T-helper 22 cell (primary cell): ENCODE data around the gene SLC29A4.
"Not testable (repeated sequence)": the region's sequence is repeated elsewhere in the genome, so short reads cannot be mapped to it uniquely, and the experiment has no call there.

Experiments
- DNase-seq: peaks from one replicate; pipeline ENCODE4 v3.0.0-alpha.2; 2020; ENCODE audit warnings: low read depth

Gene SLC29A4

GRCh38 chr7:5274985-5275431 is 7.7 kb upstream of the SLC29A4 start:
- not testable (repeated sequence) for DNase-seq

GRCh38 chr7:5275510-5275909 is 7.2 kb upstream of the SLC29A4 start:
- DNase-seq: not testable (repeated sequence)

DNA sequence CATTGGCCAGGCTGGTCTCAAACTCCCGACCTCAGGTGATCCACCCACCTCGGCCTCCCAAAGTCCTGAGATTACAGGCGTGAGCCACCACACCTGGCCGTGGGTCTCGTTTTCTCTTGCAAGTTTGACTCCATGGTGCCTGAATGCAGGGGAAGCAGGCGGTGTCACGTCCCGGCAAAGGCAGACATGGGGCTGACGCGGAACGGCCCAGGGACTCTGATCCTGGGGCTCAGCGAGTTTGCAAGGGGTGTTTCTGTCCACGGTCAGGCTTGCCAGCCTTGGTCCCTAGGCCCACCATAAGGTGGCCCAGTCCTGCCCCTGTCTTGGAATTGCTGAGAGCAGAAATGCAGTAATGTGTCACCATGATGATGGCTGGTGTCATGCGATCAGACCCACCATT is 6.6 kb upstream of the SLC29A4 start:
- DNase-seq: not testable (repeated sequence)

DNA sequence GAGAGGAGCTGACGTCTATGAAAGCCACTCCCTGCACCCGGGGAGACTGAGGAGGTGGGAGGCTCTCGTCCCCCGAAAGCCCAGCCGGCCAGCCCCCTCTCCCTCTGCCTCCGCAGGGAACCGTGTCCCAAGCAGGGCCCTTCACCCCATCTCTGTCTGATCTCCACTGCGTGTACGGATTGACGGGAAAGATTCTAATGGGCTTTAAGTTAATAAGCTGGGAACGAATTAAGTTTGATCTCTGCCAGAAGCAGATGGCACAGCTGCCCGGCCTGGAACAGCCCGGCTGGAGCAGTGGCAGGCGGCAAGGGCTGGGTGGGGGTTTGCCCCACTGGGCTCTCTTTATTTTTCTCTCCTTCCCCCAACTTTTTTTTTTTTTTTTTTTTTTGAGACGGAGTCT is 6.1 kb upstream of the SLC29A4 start:
- DNase-seq: no peak

GRCh38 chr7:5278766-5279165 is 4.0 kb upstream of the SLC29A4 start:
- DNase-seq: no peak

DNA sequence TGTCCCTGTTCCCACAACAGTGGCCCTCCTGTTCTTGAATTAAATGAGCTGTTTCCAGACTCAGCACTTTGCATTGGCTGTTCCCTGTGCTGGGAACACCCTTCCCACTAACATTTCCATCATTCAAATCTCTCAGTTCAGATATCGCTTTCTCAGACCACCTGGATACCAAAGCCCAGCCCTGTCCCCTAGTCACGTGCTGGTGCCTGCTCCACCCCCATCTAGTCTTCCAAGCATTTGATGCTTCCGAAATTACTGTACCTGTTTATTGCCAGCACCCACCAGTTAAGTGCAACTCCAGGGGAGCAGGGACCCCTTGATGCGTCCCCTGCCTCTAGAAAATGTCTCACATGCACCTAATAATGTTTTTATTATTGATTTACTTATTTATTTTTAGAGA is 3.0 kb upstream of the SLC29A4 start:
- DNase-seq: no peak

GRCh38 chr7:5281598-5282500 is 894 bp upstream of the SLC29A4 start:
- DNase-seq: not testable (repeated sequence)

DNA sequence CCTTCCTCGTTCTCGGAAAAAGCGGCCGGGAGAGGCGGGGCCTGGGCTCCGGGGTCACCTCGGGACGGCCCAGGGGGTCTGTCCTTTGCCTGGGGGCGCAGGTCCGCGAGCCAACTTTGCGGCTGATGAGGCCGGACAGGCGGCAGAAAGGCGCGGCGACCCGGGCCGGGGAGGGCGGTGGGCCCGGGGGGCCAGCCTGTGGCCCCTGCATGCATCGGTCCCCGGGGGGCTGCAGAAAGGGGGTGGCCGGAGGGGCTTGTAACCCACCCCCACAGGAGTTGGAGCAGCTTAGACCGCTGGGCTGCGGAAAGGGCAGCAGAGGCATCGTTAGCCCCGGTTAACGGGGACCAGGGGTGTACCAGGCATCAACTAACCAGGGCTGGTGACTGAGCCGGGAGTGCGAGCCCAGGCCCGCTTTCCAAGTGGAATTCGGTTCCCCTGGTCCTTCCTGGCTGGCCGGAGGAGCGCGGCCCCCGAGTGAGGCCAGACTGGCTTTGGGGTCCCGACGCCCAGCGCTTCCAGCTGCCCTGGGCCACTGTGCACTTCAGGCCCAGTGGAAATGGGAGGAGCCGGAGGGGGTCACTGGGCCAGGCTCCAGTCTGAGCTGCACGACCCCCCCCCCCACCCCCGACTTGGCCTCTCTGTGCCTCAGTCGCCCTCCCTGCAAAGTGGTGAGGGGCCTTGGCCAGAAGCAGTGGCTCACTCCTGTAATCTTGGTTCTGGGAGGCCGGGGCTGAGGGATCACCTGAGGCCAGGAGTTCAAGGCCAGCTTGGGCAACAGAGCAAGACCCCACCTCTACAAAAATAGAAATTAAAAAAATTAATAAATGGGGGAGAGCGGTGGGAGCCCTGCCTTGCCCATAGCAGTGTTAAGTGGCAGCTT is 919 bp downstream of the SLC29A4 start:
- DNase-seq: no peak

- no peak for DNase-seq
Observed at GRCh38 chr7:5284304-5285281, 1.9 kb downstream of the SLC29A4 start.

GRCh38 chr7:5286933-5287332 is 4.2 kb downstream of the SLC29A4 start:
- DNase-seq: no peak

DNA sequence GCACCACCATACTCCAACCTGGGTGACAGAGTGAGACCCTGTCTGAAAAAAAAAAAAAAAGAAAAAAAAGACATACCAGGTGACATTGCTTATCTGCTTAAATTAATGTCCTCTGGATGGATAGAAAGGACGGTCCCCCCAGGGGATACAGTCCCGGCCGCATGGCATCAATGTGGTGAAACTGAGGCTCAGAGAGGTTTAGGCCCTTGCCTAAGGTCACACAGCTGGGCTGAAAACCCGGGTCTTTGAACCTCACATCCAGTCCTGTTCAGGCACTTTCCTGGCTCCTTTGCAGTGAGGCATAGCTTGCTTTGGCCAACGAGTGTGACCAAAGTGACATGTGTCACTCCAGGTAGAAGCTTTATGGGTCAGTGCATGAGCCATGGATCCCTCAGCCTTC is 4.6 kb downstream of the SLC29A4 start:
- not testable (repeated sequence) for DNase-seq

DNA sequence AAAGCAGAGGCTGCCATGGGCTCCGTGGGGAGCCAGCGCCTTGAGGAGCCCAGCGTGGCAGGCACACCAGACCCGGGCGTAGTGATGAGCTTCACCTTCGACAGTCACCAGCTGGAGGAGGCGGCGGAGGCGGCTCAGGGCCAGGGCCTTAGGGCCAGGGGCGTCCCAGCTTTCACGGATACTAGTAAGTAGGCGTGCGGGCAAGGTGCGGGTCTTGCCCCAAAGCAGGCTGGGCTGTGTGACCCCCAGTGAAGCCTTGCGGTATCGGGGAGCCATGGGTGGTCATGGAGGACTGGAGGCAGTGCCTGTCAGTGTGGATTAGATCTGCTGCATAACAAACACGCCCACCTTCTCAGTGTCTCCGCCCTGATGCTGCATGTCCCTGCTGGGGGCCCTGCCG is 5.1 kb downstream of the SLC29A4 start:
- DNase-seq: no peak

GRCh38 chr7:5288560-5288959 is 5.8 kb downstream of the SLC29A4 start:
- DNase-seq: not testable (repeated sequence)

GRCh38 chr7:5289355-5289754 is 6.6 kb downstream of the SLC29A4 start:
- DNase-seq: no peak

- DNase-seq: no peak
Observed at GRCh38 chr7:5291301-5291700, 8.6 kb downstream of the SLC29A4 start.

GRCh38 chr7:5291711-5292335 is 9.1 kb downstream of the SLC29A4 start:
- DNase-seq: not testable (repeated sequence)

DNA sequence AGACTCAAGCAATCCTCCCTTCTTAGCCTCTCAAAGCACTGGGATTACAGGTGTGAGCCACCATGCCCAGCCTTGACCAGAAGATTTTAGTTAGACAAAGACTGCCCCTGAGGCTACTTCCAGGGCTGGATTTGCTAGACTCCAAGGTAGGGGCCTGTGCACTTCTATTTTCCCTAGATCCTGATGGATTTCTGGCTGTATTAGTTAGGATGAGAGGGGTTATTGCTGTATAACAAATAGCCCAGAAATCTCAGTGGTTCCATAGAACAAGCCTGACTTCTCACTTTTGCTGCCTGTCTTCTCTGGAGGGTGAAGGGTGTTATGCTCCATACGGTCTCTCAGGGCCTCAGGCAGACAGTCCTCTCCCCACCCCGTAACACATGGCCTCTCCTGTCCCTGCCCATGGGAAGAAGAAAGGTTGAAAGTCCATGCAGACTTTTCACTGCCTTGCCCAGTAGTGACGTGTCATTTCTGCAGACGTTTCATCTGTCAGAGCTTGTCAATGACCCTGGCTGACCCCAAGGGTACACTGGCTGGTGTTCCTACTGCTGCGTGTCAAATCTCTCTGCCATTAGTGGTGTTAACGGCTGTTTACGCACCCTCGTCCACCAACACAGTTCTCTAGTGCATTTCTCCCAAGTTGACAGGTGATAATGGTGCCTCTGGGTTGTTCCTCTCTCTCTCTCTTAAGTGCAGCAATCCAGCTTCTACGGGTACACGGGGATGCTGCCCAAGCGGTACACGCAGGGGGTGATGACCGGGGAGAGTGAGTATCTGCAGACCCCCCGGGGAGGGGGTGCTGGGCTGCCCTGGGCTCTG is 11.6 kb downstream of the SLC29A4 start:
- no peak for DNase-seq

- DNase-seq: no peak
Observed at GRCh38 chr7:5295039-5296014, 12.6 kb downstream of the SLC29A4 start.

DNA sequence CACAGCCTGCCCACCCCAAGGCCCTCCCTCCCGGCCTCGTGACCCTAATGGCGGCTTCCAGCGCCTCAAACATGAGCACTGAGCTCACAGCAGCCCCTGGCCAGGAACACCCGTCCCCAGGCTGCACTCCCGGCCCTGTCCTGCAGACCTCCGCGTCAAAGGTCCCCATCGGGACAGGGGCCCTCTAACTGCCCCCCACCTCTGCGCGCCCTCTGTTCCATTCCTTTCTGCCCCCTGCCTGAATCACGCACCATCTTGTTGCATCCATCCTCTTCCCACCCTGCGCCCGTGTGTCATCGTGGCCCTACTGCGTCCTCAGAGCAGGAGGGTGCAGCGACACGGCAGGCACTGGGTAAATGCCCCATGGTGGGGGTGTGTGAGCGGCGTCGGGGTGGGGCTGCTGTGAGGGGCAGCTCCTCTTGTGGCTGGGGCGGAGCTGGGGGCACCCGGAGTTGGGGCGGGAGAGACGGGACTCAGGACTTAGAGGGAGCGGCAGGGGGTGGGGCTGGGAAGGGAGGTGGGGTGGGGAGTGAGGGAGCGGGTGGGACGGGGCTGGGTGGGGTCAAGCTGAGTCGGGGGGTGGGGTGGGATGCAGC is 13.4 kb downstream of the SLC29A4 start:
- DNase-seq: peak; percentile 35
